OCI-LY1 (cell line): Measurements from ENCODE around the gene ASCC1.
"Not testable (repeated sequence)": the region's sequence is repeated elsewhere in the genome, so short reads cannot be mapped to it uniquely, and the experiment has no call there.

ENCODE experiments used
- CTCF ChIP-seq: fragments of 200-600 bp; sonication (generic), shearing (Covaris generic); IDR thresholded peaks from 2 replicates; pipeline ENCODE4 v1.5.1; 2017; ENCODE audit warnings: mild to moderate bottlenecking, antibody characterized with exemption, low read length, moderate library complexity, mixed read lengths
- EZH2 ChIP-seq: fragments of 200-600 bp; sonication (generic), shearing (Covaris generic); IDR thresholded peaks from 2 replicates; pipeline ENCODE4 v1.8.0; 2017; ENCODE audit warnings: borderline replicate concordance, mixed run types, mild to moderate bottlenecking, antibody characterized with exemption, low read length, moderate library complexity, mixed read lengths

GRCh38 chr10:72108004-72108370 lies 108.1 kb downstream of the ASCC1 start:
- not testable (repeated sequence) for TF ChIP-seq CTCF, EZH2
